CD4-positive, alpha-beta T cell treated with Interleukin-6 at 100 ng/mL for 8 hours (primary cell): ENCODE results near the gene COL13A1.

Source experiments
- DNase-seq: peaks from one replicate; pipeline ENCODE4 v3.0.0-alpha.2; 2020; ENCODE audit warnings: mixed read lengths, low spot score

Gene COL13A1

GRCh38 chr10:69801434-69802315, at the start of gene COL13A1:
Gene COL13A1, plus strand, starts transcription at chr10:69801906. Its CDS starts 518 bp downstream, at chr10:69802424.
- DNase-seq, result no peak

GRCh38 chr10:69752479-69752878, 49.2 kb upstream of the COL13A1 start:
- no peak for DNase-seq

- no peak for DNase-seq
Observed at GRCh38 chr10:69756279-69756678, 45.4 kb upstream of the COL13A1 start.

- DNase-seq, result no peak
Observed at GRCh38 chr10:69757206-69757552, 44.5 kb upstream of the COL13A1 start.

- DNase-seq, result no peak
Observed at GRCh38 chr10:69757553-69758309, 44.0 kb upstream of the COL13A1 start.

- no peak for DNase-seq
Observed at GRCh38 chr10:69758310-69758728, 43.4 kb upstream of the COL13A1 start.

GRCh38 chr10:69759641-69760040, 42.1 kb upstream of the COL13A1 start:
- no peak for DNase-seq

- DNase-seq, result no peak
Observed at GRCh38 chr10:69760072-69760471, 41.6 kb upstream of the COL13A1 start.

GRCh38 chr10:69761320-69761719, 40.4 kb upstream of the COL13A1 start:
- no peak for DNase-seq

- DNase-seq, result no peak
Observed at GRCh38 chr10:69766161-69766910, 35.4 kb upstream of the COL13A1 start.

- DNase-seq, result no peak
Observed at GRCh38 chr10:69767793-69768192, 33.9 kb upstream of the COL13A1 start.

GRCh38 chr10:69768386-69768785, 33.3 kb upstream of the COL13A1 start:
- no peak for DNase-seq

GRCh38 chr10:69769395-69769992, 32.2 kb upstream of the COL13A1 start:
- DNase-seq, result no peak

GRCh38 chr10:69772933-69773704, 28.6 kb upstream of the COL13A1 start:
- DNase-seq, result no peak

- no peak for DNase-seq
Observed at GRCh38 chr10:69774596-69774995, 27.1 kb upstream of the COL13A1 start.

- DNase-seq, result no peak
Observed at GRCh38 chr10:69780077-69780476, 21.6 kb upstream of the COL13A1 start.

GRCh38 chr10:69781576-69781975, 20.1 kb upstream of the COL13A1 start:
- no peak for DNase-seq

- no peak for DNase-seq
Observed at GRCh38 chr10:69783515-69783914, 18.2 kb upstream of the COL13A1 start.

- no peak for DNase-seq
Observed at GRCh38 chr10:69786791-69787190, 14.9 kb upstream of the COL13A1 start.

GRCh38 chr10:69787681-69788080, 14.0 kb upstream of the COL13A1 start:
- DNase-seq, result no peak

- no peak for DNase-seq
Observed at GRCh38 chr10:69789164-69789576, 12.5 kb upstream of the COL13A1 start.
